ENCODE results near the gene MRPL41. TPM values are rescaled to one million over a fixed set of nuclear protein-coding genes. Genes with fewer than 3 reads are reported as not detected.
"Not testable (repeated sequence)": the region's sequence is repeated elsewhere in the genome, so short reads cannot be mapped to it uniquely, and the experiment has no call there.

MRPL41 gene
- total RNA-seq, 1 donor from 2014 or later = 30.2 TPM

- Mint-ChIP-seq H3K36me3 (ENCODE audit: insufficient read depth) (peaks cover 19% of the 10 kb centered on the region), H3K4me3 (ENCODE audit: low read depth) (no peak overlapping the region), H3K9me3 (ENCODE audit: low read depth) (no peaks in the 10 kb centered on the region), H3K27ac (no peak overlapping the region), H3K4me1 (ENCODE audit: low read depth) (no peaks in the 10 kb centered on the region), H3K27me3 (no peaks in the 10 kb centered on the region)
- DNase-seq (ENCODE audit: low spot score, unreplicated experiment) = no peak
- no peak for TF ChIP-seq CTCF (IDR thresholded peaks at IDR 0.05; ENCODE audit: unreplicated experiment)
Measured at GRCh38 chr9:137564817-137565411, 13.2 kb downstream of the MRPL41 start.

GRCh38 chr9:137568445-137568844 is 16.8 kb downstream of the MRPL41 start:
- peaks cover 13% of the 10 kb centered on the region for H3K36me3 Mint-ChIP-seq (ENCODE audit: insufficient read depth)
- not testable (repeated sequence) for H3K4me3 Mint-ChIP-seq (ENCODE audit: low read depth); H3K9me3 Mint-ChIP-seq (ENCODE audit: low read depth); H3K4me1 Mint-ChIP-seq (ENCODE audit: low read depth); H3K27me3 Mint-ChIP-seq; DNase-seq (ENCODE audit: low spot score, unreplicated experiment); H3K27ac Mint-ChIP-seq

GRCh38 chr9:137569609-137570203 is 18.0 kb downstream of the MRPL41 start:
- Mint-ChIP-seq H3K9me3 (ENCODE audit: low read depth) (no peaks in the 10 kb centered on the region), H3K27me3 (no peaks in the 10 kb centered on the region), H3K4me3 (ENCODE audit: low read depth) (no peak overlapping the region), H3K36me3 (ENCODE audit: insufficient read depth) (peaks cover 9% of the 10 kb centered on the region), H3K27ac (no peak overlapping the region), H3K4me1 (ENCODE audit: low read depth) (no peaks in the 10 kb centered on the region)
- no peak for TF ChIP-seq CTCF (IDR thresholded peaks at IDR 0.05; ENCODE audit: unreplicated experiment)
- no peak for DNase-seq (ENCODE audit: low spot score, unreplicated experiment)

GRCh38 chr9:137570566-137570965 is 18.9 kb downstream of the MRPL41 start:
- Mint-ChIP-seq H3K4me1 (ENCODE audit: low read depth) (no peaks in the 10 kb centered on the region), H3K9me3 (ENCODE audit: low read depth) (no peaks in the 10 kb centered on the region), H3K4me3 (ENCODE audit: low read depth) (no peak overlapping the region), H3K27ac (peak overlapping the region; percentile 69), H3K27me3 (no peaks in the 10 kb centered on the region), H3K36me3 (ENCODE audit: insufficient read depth) (peaks cover 9% of the 10 kb centered on the region)
- no peak for DNase-seq (ENCODE audit: low spot score, unreplicated experiment)
- no peak for TF ChIP-seq CTCF (IDR thresholded peaks at IDR 0.05; ENCODE audit: unreplicated experiment)

GRCh38 chr9:137574192-137574591 is 22.5 kb downstream of the MRPL41 start:
- Mint-ChIP-seq H3K36me3 (ENCODE audit: insufficient read depth) (peaks cover 7% of the 10 kb centered on the region), H3K27me3 (no peaks in the 10 kb centered on the region), H3K9me3 (ENCODE audit: low read depth) (no peaks in the 10 kb centered on the region), H3K27ac (no peak overlapping the region), H3K4me3 (ENCODE audit: low read depth) (no peak overlapping the region), H3K4me1 (ENCODE audit: low read depth) (peaks cover 10% of the 10 kb centered on the region)
- DNase-seq (ENCODE audit: low spot score, unreplicated experiment) = no peak
- TF ChIP-seq CTCF (IDR thresholded peaks at IDR 0.05; ENCODE audit: unreplicated experiment) = no peak

- peak overlapping the region; percentile 11 for H3K27ac Mint-ChIP-seq
- H3K4me1 Mint-ChIP-seq (ENCODE audit: low read depth) = peaks cover 10% of the 10 kb centered on the region
Measured at GRCh38 chr9:137575364-137575715, 23.7 kb downstream of the MRPL41 start.

More at GRCh38 chr9:137575364-137575715, 23.7 kb downstream of the MRPL41 start:
- Mint-ChIP-seq H3K36me3 (ENCODE audit: insufficient read depth) (peaks cover 5% of the 10 kb centered on the region), H3K4me3 (ENCODE audit: low read depth) (no peak overlapping the region), H3K27me3 (no peaks in the 10 kb centered on the region), H3K9me3 (ENCODE audit: low read depth) (no peaks in the 10 kb centered on the region)
- DNase-seq (ENCODE audit: low spot score, unreplicated experiment) = no peak
- no peak for TF ChIP-seq CTCF (IDR thresholded peaks at IDR 0.05; ENCODE audit: unreplicated experiment)
